Right atrium auricular region (tissue), 2 donors: Measurements from ENCODE around the gene HHIPL1. TPM values are rescaled to one million over a fixed set of nuclear protein-coding genes. Genes with fewer than 3 reads are reported as not detected.

Experiments
- DNase-seq: peaks from one replicate; pipeline ENCODE4 v3.0.0-alpha.2; 2019; ENCODE audit warnings: low spot score
- H3K27ac ChIP-seq, 2 donors: fragments of 200-600 bp; sonication (generic); 1 replicate in 1 of 2; 2 replicates in 1 of 2; pipeline ENCODE4 v1.5.1; 2016 to 2019
- H3K27me3 ChIP-seq, 2 donors: fragments of 200-600 bp; sonication (generic); one replicate each; pipeline versions ENCODE4 v1.5.1 to v1.6.0; 2017 to 2019
- H3K36me3 ChIP-seq: fragments of 200-600 bp; sonication (generic); one replicate; pipeline ENCODE4 v1.5.1; 2016
- H3K4me1 ChIP-seq, 2 donors: fragments of 200-600 bp; sonication (generic); one replicate each; pipeline versions ENCODE4 v1.5.1 to v1.6.0; 2017 to 2019
- H3K4me3 ChIP-seq, 2 donors: fragments of 200-600 bp; sonication (generic); 1 replicate in 1 of 2; 2 replicates in 1 of 2; pipeline ENCODE4 v1.5.1; 2017 to 2019; ENCODE audit warnings: mild to moderate bottlenecking in 1 of 2, moderate library complexity in 1 of 2
- H3K9me3 ChIP-seq, 2 donors: fragments of 200-600 bp; sonication (generic); one replicate each; pipeline ENCODE4 v1.5.1; 2019
- total RNA-seq, 2 donors: library from RNA; depleted of rRNA; stranded (reverse); fragments of >200 nt; gene quantifications; one replicate each; pipeline ENCODE4 v1.1.0, GENCODE V29; 2016
- TF ChIP-seq, protein P1 (sequence below), 2 donors: fragments of 200-600 bp; sonication (generic); IDR thresholded peaks; one replicate each; pipeline ENCODE4 v1.5.1; 2019; ENCODE audit warnings: antibody characterized with exemption in 2 of 2

The HHIPL1 gene
- total RNA-seq, 2 donors from 2014 or later, result 1.8 to 2.4 TPM

DNA sequence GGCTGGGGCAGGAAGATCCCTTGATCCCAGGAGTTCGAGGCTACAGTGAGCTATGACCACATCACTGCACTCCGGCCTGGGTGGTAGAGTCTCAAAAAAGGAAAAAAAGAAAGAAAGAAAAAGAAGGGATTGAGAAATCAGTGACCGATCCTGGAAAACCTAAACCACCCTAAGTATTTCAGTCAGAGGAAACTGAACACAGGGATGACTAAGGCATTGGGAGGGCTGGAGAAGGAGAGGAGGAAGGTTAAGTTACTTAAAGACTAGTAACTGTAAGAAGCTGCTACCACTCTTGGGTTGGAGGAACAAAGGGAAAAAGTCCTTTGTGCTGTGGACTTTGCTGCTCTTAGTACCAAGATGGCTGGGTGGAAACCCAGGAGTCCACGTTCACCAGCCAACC is 10.6 kb downstream of the HHIPL1 start:
- DNase-seq, result no peak
- peaks cover 0 to 3% of the 10 kb centered on the region in 2 donors for H3K27me3 ChIP-seq
- H3K36me3 ChIP-seq, result no peaks in the 10 kb centered on the region
- H3K9me3 ChIP-seq, result no peaks in the 10 kb centered on the region
- TF ChIP-seq, protein P1, sequence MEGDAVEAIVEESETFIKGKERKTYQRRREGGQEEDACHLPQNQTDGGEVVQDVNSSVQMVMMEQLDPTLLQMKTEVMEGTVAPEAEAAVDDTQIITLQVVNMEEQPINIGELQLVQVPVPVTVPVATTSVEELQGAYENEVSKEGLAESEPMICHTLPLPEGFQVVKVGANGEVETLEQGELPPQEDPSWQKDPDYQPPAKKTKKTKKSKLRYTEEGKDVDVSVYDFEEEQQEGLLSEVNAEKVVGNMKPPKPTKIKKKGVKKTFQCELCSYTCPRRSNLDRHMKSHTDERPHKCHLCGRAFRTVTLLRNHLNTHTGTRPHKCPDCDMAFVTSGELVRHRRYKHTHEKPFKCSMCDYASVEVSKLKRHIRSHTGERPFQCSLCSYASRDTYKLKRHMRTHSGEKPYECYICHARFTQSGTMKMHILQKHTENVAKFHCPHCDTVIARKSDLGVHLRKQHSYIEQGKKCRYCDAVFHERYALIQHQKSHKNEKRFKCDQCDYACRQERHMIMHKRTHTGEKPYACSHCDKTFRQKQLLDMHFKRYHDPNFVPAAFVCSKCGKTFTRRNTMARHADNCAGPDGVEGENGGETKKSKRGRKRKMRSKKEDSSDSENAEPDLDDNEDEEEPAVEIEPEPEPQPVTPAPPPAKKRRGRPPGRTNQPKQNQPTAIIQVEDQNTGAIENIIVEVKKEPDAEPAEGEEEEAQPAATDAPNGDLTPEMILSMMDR (IDR thresholded peaks at IDR 0.05), result no peak
- H3K4me1 ChIP-seq, result peaks cover 0 to 7% of the 10 kb centered on the region in 2 donors
- H3K27ac ChIP-seq, result no peak overlapping the region
- H3K4me3 ChIP-seq, result no peak overlapping the region

DNA sequence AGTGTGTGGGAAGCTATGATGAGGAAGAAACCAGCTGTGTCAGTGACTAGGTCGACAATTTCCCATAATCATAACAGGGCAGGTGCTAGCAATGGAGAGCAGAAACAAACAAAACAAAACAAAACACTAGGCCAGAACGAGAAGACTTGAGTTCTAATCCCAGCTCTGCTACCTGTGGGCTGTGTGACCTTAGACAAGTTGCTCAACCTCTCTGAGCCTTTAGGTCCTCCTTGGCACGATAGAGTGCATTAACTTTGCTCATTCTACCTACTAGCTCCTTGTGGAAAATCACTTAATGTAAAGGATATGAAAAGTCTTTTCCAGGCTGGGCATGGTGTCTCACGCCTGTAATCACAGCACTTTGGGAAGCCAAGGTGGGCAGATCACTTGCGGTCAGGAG is 11.2 kb downstream of the HHIPL1 start:
- Histone ChIP-seq H3K27me3 (peaks cover 0 to 3% of the 10 kb centered on the region in 2 donors), H3K9me3 (no peaks in the 10 kb centered on the region), H3K36me3 (no peaks in the 10 kb centered on the region), H3K4me3 (no peak overlapping the region), H3K27ac (no peak overlapping the region), H3K4me1 (peaks cover 0 to 7% of the 10 kb centered on the region in 2 donors)
- TF ChIP-seq, protein P1 (IDR thresholded peaks at IDR 0.05), result no peak
- no peak for DNase-seq

DNA sequence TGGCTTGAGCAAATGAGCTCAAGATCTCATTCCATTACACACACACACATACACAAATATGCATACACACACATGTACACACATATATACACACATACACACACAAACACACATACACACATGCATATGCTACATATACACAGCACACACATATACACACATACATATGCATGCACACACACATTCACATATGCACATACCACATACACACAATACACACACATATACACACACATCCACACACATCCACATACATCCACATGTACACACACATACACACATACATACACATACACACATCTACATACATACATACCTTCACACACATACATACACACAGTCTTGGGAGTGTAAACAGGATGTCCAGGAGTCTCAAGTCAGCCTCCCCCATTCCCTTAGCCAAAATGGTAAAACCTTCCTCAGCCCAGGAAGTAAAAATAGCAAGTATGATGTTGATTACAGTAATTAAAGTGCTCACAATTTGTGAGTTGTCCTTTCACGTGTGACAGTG is 12.8 kb downstream of the HHIPL1 start:
- Histone ChIP-seq H3K27ac (no peak overlapping the region), H3K27me3 (peaks cover 0 to 3% of the 10 kb centered on the region in 2 donors), H3K9me3 (no peaks in the 10 kb centered on the region), H3K4me1 (peaks cover 0 to 7% of the 10 kb centered on the region in 2 donors), H3K36me3 (no peaks in the 10 kb centered on the region), H3K4me3 (no peak overlapping the region)
- TF ChIP-seq, protein P1 (IDR thresholded peaks at IDR 0.05), result no peak
- no peak for DNase-seq

GRCh38 chr14:99658218-99658845 is 13.4 kb downstream of the HHIPL1 start:
- TF ChIP-seq, protein P1 (IDR thresholded peaks at IDR 0.05), result no peak
- DNase-seq, result no peak
- no peaks in the 10 kb centered on the region for H3K9me3 ChIP-seq
- H3K4me1 ChIP-seq, result peaks cover 0 to 7% of the 10 kb centered on the region in 2 donors
- H3K27me3 ChIP-seq, result peaks cover 0 to 3% of the 10 kb centered on the region in 2 donors
- H3K27ac ChIP-seq, result no peak overlapping the region
- no peak overlapping the region for H3K4me3 ChIP-seq
- H3K36me3 ChIP-seq, result no peaks in the 10 kb centered on the region

DNA sequence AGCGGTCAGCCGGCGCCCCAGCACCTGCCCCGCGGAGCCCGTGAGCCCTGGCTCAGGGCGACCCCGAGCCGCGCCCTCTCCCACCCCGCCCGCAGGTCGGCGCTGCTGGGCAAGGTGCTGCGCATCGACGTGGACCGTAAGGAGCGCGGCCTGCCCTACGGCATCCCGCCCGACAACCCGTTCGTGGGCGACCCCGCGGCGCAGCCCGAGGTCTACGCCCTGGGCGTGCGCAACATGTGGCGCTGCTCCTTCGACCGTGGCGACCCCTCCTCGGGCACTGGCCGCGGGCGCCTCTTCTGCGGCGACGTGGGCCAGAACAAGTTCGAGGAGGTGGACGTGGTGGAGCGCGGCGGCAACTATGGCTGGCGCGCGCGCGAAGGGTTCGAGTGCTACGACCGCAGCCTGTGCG is 14.4 kb downstream of the HHIPL1 start:
- Histone ChIP-seq H3K27ac (no peak overlapping the region), H3K4me1 (peaks cover 0 to 7% of the 10 kb centered on the region in 2 donors), H3K27me3 (peaks cover 0 to 3% of the 10 kb centered on the region in 2 donors), H3K4me3 (no peak overlapping the region), H3K36me3 (no peaks in the 10 kb centered on the region), H3K9me3 (no peaks in the 10 kb centered on the region)
- no peak for DNase-seq
- TF ChIP-seq, protein P1 (IDR thresholded peaks at IDR 0.05), result no peak
